Central memory CD8-positive, alpha-beta T cell (primary cell): ENCODE results near the gene NUTM2G.
"Not testable (repeated sequence)": the region's sequence is repeated elsewhere in the genome, so short reads cannot be mapped to it uniquely, and the experiment has no call there.

Experiments used
- ATAC-seq: fragments of 150-1000 bp; cut with Tn5 transposase; replicated peaks from 2 replicates; pipeline ENCODE4 v1.10.0; 2022; ENCODE audit warnings: mild to moderate bottlenecking, moderate FRiP score, moderate number of reproducible peaks; ENCODE audit not compliant: poor library complexity, severe bottlenecking; ENCODE audit errors: extremely low read depth
- DNase-seq, 2 donors: peaks; one replicate each; pipeline ENCODE4 v3.0.0; 2021; ENCODE audit warnings: low spot score in 2 of 2
- H3K27ac Mint-ChIP-seq: one replicate; pipeline ENCODE4 v1.8.0; 2022; ENCODE audit warnings: low read depth, mild to moderate bottlenecking, moderate library complexity, mixed read lengths
- H3K27me3 Mint-ChIP-seq: one replicate; pipeline ENCODE4 v1.8.0; 2022; ENCODE audit warnings: mixed read lengths
- H3K36me3 Mint-ChIP-seq: one replicate; pipeline ENCODE4 v1.8.0; 2022; ENCODE audit warnings: mild to moderate bottlenecking, moderate library complexity, mixed read lengths; ENCODE audit not compliant: insufficient read depth
- H3K4me1 Mint-ChIP-seq: one replicate; pipeline ENCODE4 v1.8.0; 2022; ENCODE audit warnings: mixed read lengths
- H3K4me3 Mint-ChIP-seq: one replicate; pipeline ENCODE4 v1.8.0; 2022; ENCODE audit warnings: mild to moderate bottlenecking, moderate library complexity, mixed read lengths
- H3K9me3 Mint-ChIP-seq: one replicate; pipeline ENCODE4 v1.8.0; 2022; ENCODE audit warnings: mixed read lengths

NUTM2G gene

DNA sequence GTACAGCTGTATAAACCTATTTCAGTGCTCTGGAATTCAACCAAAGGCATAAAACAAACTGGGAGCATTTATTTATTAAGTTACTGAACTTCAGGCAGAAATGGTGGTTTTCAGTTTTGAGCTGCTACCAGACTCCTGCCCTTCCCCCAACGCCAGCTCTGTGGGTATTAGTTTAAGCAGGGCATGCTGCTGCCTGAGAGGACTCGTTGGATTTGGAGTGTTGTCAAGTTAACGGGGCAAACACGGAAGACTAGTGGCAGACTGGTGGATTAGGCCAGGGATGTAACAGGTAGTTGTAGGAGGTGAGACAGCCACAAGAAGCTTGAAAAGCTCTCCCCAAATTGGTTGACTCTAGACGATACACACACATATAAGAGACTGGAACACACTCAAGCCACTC is 38.9 kb downstream of the NUTM2G start:
- H3K4me1 Mint-ChIP-seq, H3K27ac Mint-ChIP-seq, H3K4me3 Mint-ChIP-seq, ATAC-seq, H3K27me3 Mint-ChIP-seq, H3K9me3 Mint-ChIP-seq, DNase-seq: not testable (repeated sequence)
- peaks cover 17% of the 10 kb centered on the region for H3K36me3 Mint-ChIP-seq

DNA sequence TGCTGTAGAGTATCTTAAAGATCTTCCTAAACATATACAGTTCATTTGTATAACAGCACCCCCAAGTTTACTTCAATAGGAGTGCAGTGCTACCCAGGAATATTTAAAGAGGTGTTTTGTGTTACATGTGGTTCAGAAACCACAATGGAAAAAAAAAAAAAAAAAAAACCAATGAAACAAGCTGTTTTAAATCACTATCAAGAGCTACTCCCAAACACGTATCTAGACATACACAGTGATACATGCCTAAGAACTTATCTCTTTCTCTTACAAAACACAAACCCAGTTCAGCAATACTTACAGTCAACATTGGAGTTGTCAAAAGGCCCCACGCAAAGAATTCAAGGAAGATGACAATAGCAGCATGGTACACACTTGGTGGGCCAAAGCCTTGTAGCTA is 43.9 kb downstream of the NUTM2G start:
- H3K4me3 Mint-ChIP-seq: not testable (repeated sequence)

DNA sequence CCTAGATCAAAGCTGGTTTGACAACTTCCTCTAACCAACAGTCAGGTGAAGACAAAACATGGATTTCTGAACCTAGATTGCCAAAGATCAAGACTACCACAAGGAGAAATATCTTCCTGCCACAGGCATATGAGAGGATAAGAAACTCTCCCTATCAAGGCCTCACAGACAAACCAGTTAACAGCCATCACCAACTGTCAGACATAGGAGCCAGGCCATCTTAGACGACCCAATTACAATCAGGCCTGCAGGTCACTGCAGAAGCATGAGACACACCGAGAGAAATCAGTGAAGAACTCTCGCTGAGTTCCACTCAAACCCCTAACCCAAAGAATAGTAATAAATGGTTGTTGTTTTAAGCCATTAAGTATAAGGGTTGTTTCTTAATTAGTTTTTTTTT is 45.4 kb downstream of the NUTM2G start:
- H3K4me3 Mint-ChIP-seq, DNase-seq, H3K27ac Mint-ChIP-seq, H3K36me3 Mint-ChIP-seq, H3K9me3 Mint-ChIP-seq, ATAC-seq, H3K27me3 Mint-ChIP-seq: not testable (repeated sequence)
- peaks cover 21% of the 10 kb centered on the region for H3K4me1 Mint-ChIP-seq

More for the DNA sequence above, 43.9 kb downstream of the NUTM2G start:
- H3K27me3 Mint-ChIP-seq, DNase-seq, ATAC-seq, H3K9me3 Mint-ChIP-seq, H3K27ac Mint-ChIP-seq: not testable (repeated sequence)
- peaks cover 12% of the 10 kb centered on the region for H3K4me1 Mint-ChIP-seq
- H3K36me3 Mint-ChIP-seq: peaks cover 15% of the 10 kb centered on the region

DNA sequence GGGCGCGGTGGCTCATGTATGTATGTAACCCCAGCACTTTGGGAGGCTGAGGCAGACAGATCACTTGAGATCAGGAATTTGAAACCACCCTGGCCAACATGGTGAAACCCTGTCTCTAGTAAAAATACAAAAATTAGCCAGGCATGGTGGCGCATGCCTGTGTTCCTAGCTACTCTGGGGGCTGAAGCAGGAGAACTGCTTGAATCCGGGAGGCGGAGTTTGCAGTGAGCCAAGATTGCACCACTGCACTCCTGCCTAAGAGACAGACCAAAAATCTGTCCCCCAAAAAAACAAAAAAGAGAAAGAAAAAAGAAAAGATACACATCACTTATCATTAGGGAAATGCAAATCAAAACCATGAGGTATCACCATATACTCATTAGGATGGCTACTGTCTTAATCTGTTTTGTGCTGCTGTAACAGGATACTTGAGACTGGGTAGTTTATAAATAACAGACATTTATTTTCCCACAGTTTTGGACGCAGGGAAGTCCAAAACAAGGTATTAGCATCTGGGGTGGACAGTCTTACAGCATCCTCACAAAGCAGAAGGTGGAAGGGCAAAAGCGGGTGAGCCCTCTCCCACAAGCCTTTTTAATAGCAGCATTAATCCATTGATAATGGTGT is 55.0 kb downstream of the NUTM2G start:
- not testable (repeated sequence) for H3K9me3 Mint-ChIP-seq, H3K4me3 Mint-ChIP-seq, DNase-seq, H3K27me3 Mint-ChIP-seq, H3K27ac Mint-ChIP-seq, ATAC-seq, H3K36me3 Mint-ChIP-seq
- peaks cover 24% of the 10 kb centered on the region for H3K4me1 Mint-ChIP-seq

DNA sequence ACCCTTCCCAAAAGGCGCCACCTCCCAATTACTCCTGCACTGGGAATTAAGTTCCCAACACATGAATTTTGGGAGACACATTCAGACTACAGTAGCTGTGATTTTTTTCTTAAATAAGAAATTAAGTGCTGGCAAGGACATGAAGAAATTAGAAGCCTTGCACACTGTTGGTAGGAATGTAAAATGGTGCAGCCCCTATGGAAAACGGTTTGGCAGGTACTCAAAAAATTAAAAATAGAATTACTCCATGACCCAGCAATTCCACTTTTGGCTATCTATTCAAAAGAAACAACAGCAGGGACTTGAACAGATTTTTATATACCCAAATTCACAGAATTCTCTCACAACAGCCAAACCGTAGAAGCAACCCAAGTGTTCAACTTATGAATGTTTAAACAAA is 55.5 kb downstream of the NUTM2G start:
- not testable (repeated sequence) for ATAC-seq, H3K27ac Mint-ChIP-seq, H3K36me3 Mint-ChIP-seq, H3K9me3 Mint-ChIP-seq, H3K27me3 Mint-ChIP-seq, H3K4me3 Mint-ChIP-seq, DNase-seq
- H3K4me1 Mint-ChIP-seq: peaks cover 25% of the 10 kb centered on the region

DNA sequence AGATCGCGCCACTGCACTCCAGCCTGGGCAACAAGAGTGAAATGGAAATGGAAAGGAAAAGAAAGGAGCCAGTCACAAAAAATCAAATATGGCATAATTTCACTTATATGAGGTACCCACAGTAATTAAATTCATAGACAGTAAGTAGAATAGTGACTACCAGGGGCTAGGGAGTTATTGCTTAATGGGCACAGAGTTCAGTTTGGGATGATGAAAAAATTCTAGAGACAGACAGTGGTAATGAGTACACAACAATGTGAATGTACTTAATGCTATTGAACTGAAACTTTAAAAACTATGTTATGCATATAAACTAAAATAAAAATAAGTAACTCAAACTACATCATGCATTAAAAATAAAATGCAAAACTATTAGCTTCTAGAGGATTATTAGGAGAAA is 56.2 kb downstream of the NUTM2G start:
- not testable (repeated sequence) for H3K36me3 Mint-ChIP-seq, H3K27ac Mint-ChIP-seq, H3K9me3 Mint-ChIP-seq, H3K4me3 Mint-ChIP-seq, DNase-seq, H3K27me3 Mint-ChIP-seq, ATAC-seq
- peaks cover 28% of the 10 kb centered on the region for H3K4me1 Mint-ChIP-seq
